UCSD-AML1 (cell line): Measurements from ENCODE around the gene SLC27A5.

ENCODE experiments used
- DNase-seq: peaks from one replicate; lab custom pipeline; 2025; ENCODE audit not compliant: unreplicated experiment; lab: John Stamatoyannopoulos, UW

SLC27A5 gene

GRCh38 chr19:58511353-58512208 lies at the start of gene SLC27A5:
TSS of gene SLC27A5 (minus strand) at chr19:58511992. CDS start at chr19:58511955, 37 bp downstream.
- DNase-seq: no peak

GRCh38 chr19:58560921-58561320 lies 49.1 kb upstream of the SLC27A5 start:
- DNase-seq: no peak

- no peak for DNase-seq
Measured at GRCh38 chr19:58560007-58560887, 48.5 kb upstream of the SLC27A5 start.

- no peak for DNase-seq
Measured at GRCh38 chr19:58559275-58560006, 47.6 kb upstream of the SLC27A5 start.

- DNase-seq: no peak
Measured at GRCh38 chr19:58558623-58559274, 47.0 kb upstream of the SLC27A5 start.

- no peak for DNase-seq
Measured at GRCh38 chr19:58558066-58558622, 46.4 kb upstream of the SLC27A5 start, which contains the start of gene UBE2M. TSS of gene UBE2M (minus strand) at chr19:58558611. CDS start at chr19:58558381, 230 bp downstream.

GRCh38 chr19:58557221-58558065 lies 45.7 kb upstream of the SLC27A5 start:
- no peak for DNase-seq

GRCh38 chr19:58556622-58557220 lies 44.9 kb upstream of the SLC27A5 start:
- DNase-seq: no peak

GRCh38 chr19:58555920-58556621 lies 44.3 kb upstream of the SLC27A5 start:
- DNase-seq: no peak

GRCh38 chr19:58555369-58555885 lies 43.6 kb upstream of the SLC27A5 start:
- DNase-seq: no peak

GRCh38 chr19:58554494-58555368 lies 42.9 kb upstream of the SLC27A5 start, which contains the start of gene CHMP2A:
TSS of gene CHMP2A (minus strand) at chr19:58555105. CDS start at chr19:58554212, 893 bp downstream.
- DNase-seq: no peak

- no peak for DNase-seq
Measured at GRCh38 chr19:58553799-58554493, 42.2 kb upstream of the SLC27A5 start.

- DNase-seq: no peak
Measured at GRCh38 chr19:58552655-58553054, 40.9 kb upstream of the SLC27A5 start.

- DNase-seq: no peak
Measured at GRCh38 chr19:58551577-58552471, 40.0 kb upstream of the SLC27A5 start.

- no peak for DNase-seq
Measured at GRCh38 chr19:58551123-58551497, 39.3 kb upstream of the SLC27A5 start.
